ENCODE measurements around the gene KIAA1755.

GRCh38 chr20:38209736-38210405, 50.7 kb downstream of the KIAA1755 start:
- TF ChIP-seq POLR2A (IDR thresholded peaks at IDR 0.05): no peak
- no peak for TF ChIP-seq CTCF (IDR thresholded peaks at IDR 0.05)
- no peak for TF ChIP-seq POLR2AphosphoS5 (IDR thresholded peaks at IDR 0.05)

Measured in breast epithelium (tissue), 3 donors.